Measurements from ENCODE around the gene PLXND1.

- no peak for TF ChIP-seq POLR2AphosphoS5 (IDR thresholded peaks at IDR 0.05; ENCODE audit: low read depth, low read length)
- no peak for TF ChIP-seq POLR2A (IDR thresholded peaks at IDR 0.05; ENCODE audit: low read depth, low read length)
Observed at GRCh38 chr3:129603991-129604749, 2.3 kb downstream of the PLXND1 start.

All from GM12892 (cell line).